Stimulated activated memory B cell treated with anti-CD40 and anti-IgM and Interleukin-4, amounts not matched to agents 10 μg/mL and 1 μg/mL and 100 μg/mL, for 72 hours (primary cell): Measurements from ENCODE around the gene UPK1B.
"Not testable (repeated sequence)": the region's sequence is repeated elsewhere in the genome, so short reads cannot be mapped to it uniquely, and the experiment has no call there.

ENCODE experiments used
- ATAC-seq: fragments of 150-1000 bp; cut with Tn5 transposase; 2 replicates; pipeline ENCODE4 v1.10.0; 2021
- H3K27ac Mint-ChIP-seq: one replicate; pipeline ENCODE4 v1.8.0; 2022; ENCODE audit warnings: mild to moderate bottlenecking, mixed read lengths
- H3K27me3 Mint-ChIP-seq: one replicate; pipeline ENCODE4 v1.8.0; 2022; ENCODE audit warnings: mixed read lengths
- H3K36me3 Mint-ChIP-seq: one replicate; pipeline ENCODE4 v1.8.0; 2022; ENCODE audit warnings: mixed read lengths
- H3K4me1 Mint-ChIP-seq: one replicate; pipeline ENCODE4 v1.8.0; 2022; ENCODE audit warnings: mixed read lengths
- H3K4me3 Mint-ChIP-seq: one replicate; pipeline ENCODE4 v1.8.0; 2022; ENCODE audit warnings: mild to moderate bottlenecking, moderate library complexity, mixed read lengths
- H3K9me3 Mint-ChIP-seq: one replicate; pipeline ENCODE4 v1.8.0; 2022; ENCODE audit warnings: mixed read lengths

UPK1B gene

GRCh38 chr3:119160361-119160760 is 13.0 kb upstream of the UPK1B start:
- H3K36me3 Mint-ChIP-seq = no peaks in the 10 kb centered on the region
- H3K27me3 Mint-ChIP-seq = peaks cover 44% of the 10 kb centered on the region
- ATAC-seq = no peak
- H3K9me3 Mint-ChIP-seq = peaks cover 11% of the 10 kb centered on the region
- no peak overlapping the region for H3K4me3 Mint-ChIP-seq
- no peaks in the 10 kb centered on the region for H3K4me1 Mint-ChIP-seq
- no peak overlapping the region for H3K27ac Mint-ChIP-seq

- H3K4me1 Mint-ChIP-seq = no peaks in the 10 kb centered on the region
- no peak overlapping the region for H3K27ac Mint-ChIP-seq
- no peaks in the 10 kb centered on the region for H3K36me3 Mint-ChIP-seq
- no peak overlapping the region for H3K4me3 Mint-ChIP-seq
- no peak for ATAC-seq
- H3K9me3 Mint-ChIP-seq = peaks cover 11% of the 10 kb centered on the region
- H3K27me3 Mint-ChIP-seq = peaks cover 45% of the 10 kb centered on the region
These were observed 12.6 kb upstream of the UPK1B start for GRCh38 chr3:119160815-119161214.

GRCh38 chr3:119161240-119161639 is 12.2 kb upstream of the UPK1B start:
- Mint-ChIP-seq H3K9me3 (peaks cover 11% of the 10 kb centered on the region), H3K4me3 (no peak overlapping the region), H3K27ac (no peak overlapping the region), H3K27me3 (peaks cover 48% of the 10 kb centered on the region), H3K36me3 (no peaks in the 10 kb centered on the region), H3K4me1 (no peaks in the 10 kb centered on the region)
- no peak for ATAC-seq

DNA sequence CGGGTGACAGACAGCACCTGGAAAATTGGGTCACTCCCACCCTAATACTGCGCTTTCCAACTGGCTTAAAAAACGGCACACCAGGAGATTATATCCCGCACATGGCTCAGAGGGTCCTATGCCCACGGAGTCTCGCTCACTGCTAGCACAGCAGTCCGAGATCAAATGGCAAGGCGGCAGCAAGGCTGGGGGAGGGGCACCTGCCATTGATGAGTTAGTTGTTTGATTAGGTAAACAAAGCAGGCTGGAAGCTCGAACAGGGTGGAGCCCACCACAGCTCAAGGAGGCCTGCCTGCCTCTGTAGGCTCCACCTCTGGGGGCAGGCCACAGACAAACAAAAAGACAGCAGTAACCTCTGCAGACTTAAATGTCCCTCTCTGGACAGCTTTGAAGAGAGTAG is 8.7 kb upstream of the UPK1B start:
- not testable (repeated sequence) for ATAC-seq, H3K4me1 Mint-ChIP-seq, H3K4me3 Mint-ChIP-seq, H3K36me3 Mint-ChIP-seq, H3K27ac Mint-ChIP-seq, H3K9me3 Mint-ChIP-seq
- H3K27me3 Mint-ChIP-seq = peaks cover 56% of the 10 kb centered on the region

DNA sequence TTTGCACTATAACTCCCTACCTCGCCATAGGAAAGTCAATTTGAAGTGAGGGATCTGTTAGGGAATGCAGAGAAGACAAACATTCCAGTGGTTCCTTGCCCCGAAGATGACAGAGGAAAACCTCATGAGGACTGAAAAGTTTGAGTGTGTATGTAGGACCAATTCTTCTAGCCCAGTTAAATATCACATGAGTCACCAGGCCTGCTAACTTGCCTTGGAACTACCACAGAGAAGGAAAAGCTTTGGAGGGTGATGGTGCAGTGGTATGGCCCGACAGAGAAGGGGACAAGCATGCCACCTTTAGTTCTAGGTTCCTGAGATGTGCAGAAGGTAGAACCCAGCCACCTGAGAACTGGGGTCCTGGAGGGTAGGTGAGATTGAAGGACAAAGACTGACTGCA is 2.6 kb upstream of the UPK1B start:
- no peak for ATAC-seq
- Mint-ChIP-seq H3K4me1 (no peaks in the 10 kb centered on the region), H3K27ac (no peak overlapping the region), H3K9me3 (peaks cover 2% of the 10 kb centered on the region), H3K36me3 (no peaks in the 10 kb centered on the region), H3K4me3 (no peak overlapping the region), H3K27me3 (peaks cover 15% of the 10 kb centered on the region)

DNA sequence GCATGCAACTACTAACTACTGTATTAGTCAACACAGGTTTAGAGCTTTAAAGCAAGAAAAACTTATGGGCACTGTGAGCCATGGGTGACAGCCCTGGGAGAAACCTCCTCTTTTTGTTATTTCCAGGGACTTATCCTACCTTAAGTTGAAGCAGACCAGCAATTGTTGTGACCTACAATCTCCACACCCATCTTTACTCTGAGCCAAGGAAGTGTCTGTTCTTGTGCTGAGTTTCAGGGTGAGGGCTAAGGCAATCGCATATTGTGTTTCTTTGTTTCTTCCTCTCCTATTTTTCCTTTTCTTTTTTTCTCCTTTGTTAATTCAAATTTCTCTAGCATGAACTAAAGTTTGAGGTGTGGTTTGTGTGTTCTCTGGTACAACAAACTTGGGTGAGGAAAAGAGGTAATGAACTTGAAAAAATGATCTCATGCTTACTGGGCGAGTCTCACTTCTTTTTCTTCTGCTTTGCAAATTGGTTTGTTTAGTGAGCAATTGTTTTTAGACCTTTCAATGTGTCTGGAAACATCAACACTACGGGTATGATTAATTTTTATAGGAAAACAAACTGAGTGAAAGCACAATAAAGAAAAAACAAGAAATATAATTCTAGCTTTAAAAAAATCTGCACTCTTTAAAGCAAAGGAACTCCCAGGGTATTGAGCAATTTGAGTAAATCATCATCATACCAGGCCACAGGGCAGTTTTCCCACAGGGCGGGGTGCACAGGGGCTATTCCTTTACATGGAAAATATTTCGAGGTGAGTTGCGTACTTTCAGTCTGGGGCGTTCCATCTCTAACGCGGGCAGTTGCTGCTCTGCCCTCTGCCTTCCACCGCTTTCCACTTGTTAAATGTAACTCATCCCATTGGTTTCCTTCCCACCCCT is 2.7 kb downstream of the UPK1B start:
- ATAC-seq = no peak
- Mint-ChIP-seq H3K9me3 (no peaks in the 10 kb centered on the region), H3K27me3 (peaks cover 31% of the 10 kb centered on the region), H3K27ac (no peak overlapping the region), H3K36me3 (no peaks in the 10 kb centered on the region), H3K4me1 (no peaks in the 10 kb centered on the region), H3K4me3 (no peak overlapping the region)

DNA sequence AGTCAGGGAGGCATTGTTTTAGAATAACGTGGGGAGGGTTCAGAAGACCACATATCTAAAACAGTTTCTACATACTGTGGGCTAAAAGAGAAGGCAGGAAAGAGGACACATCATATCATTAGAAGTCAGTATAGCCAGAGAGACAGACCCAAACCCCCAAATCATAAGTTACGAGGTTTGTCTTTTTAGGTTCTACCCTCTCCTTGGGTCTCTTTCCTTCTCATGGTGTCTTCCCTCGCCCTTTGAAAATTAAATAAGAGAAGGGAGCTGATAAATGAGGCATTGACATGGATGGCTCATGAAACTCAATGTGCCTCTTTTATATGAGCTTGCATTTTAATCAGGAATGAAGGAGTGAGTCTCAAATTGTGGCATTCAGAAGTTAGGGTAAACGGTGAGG is 3.4 kb downstream of the UPK1B start:
- Mint-ChIP-seq H3K9me3 (no peaks in the 10 kb centered on the region), H3K27me3 (peaks cover 31% of the 10 kb centered on the region), H3K27ac (no peak overlapping the region), H3K4me3 (no peak overlapping the region), H3K36me3 (no peaks in the 10 kb centered on the region), H3K4me1 (no peaks in the 10 kb centered on the region)
- no peak for ATAC-seq

GRCh38 chr3:119177321-119177720 is 3.9 kb downstream of the UPK1B start:
- Mint-ChIP-seq H3K27me3 (peaks cover 31% of the 10 kb centered on the region), H3K4me1 (no peaks in the 10 kb centered on the region), H3K4me3 (no peak overlapping the region), H3K9me3 (no peaks in the 10 kb centered on the region), H3K27ac (no peak overlapping the region), H3K36me3 (no peaks in the 10 kb centered on the region)
- no peak for ATAC-seq

GRCh38 chr3:119181765-119182164 is 8.4 kb downstream of the UPK1B start:
- Mint-ChIP-seq H3K4me1 (no peaks in the 10 kb centered on the region), H3K36me3 (no peaks in the 10 kb centered on the region), H3K27me3 (peaks cover 18% of the 10 kb centered on the region), H3K4me3 (no peak overlapping the region), H3K9me3 (no peaks in the 10 kb centered on the region), H3K27ac (no peak overlapping the region)
- ATAC-seq = no peak

GRCh38 chr3:119184111-119184510 is 10.7 kb downstream of the UPK1B start:
- Mint-ChIP-seq H3K9me3 (no peaks in the 10 kb centered on the region), H3K27me3 (peaks cover under 1% of the 10 kb centered on the region), H3K36me3 (no peaks in the 10 kb centered on the region), H3K4me1 (no peaks in the 10 kb centered on the region), H3K4me3 (no peak overlapping the region), H3K27ac (no peak overlapping the region)
- no peak for ATAC-seq

DNA sequence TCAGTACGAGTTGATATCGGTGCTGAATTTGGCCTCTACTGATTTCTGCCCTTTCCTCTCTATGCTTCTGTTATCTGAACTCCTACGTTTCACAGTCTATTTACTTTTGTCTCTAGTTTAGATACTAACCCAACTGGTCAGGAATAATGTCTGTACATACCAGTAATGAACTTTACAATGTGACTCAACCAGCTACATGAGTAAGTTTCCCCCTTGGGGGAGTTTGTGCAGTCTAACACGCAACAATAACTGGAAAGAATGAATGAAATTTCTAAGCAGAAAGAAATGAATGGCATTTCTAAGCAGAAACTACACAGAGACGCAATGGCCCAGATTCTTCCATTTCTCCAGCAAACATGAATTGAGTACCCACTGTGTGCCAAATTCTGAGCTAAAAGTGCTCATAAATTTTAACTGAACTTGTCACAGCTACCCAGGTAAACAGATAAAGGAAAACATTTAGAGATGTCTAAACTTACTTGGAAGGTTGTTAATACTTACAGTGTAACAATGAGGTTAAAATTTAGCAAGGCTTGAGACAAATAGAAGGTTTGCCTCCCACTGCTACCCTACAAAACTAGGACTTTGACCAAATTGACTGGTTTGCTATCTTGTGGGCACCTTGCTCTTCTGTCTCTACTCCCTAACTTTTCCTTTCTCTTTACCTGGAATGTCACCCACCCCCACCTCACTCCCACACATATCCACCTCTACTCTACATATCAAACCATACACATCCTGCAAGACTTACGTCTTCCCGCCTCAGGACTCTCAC is 11.6 kb downstream of the UPK1B start:
- H3K27ac Mint-ChIP-seq = no peak overlapping the region
- no peak for ATAC-seq
- no peaks in the 10 kb centered on the region for H3K9me3 Mint-ChIP-seq
- no peaks in the 10 kb centered on the region for H3K4me1 Mint-ChIP-seq
- no peaks in the 10 kb centered on the region for H3K36me3 Mint-ChIP-seq
- H3K27me3 Mint-ChIP-seq = no peaks in the 10 kb centered on the region
- no peak overlapping the region for H3K4me3 Mint-ChIP-seq

DNA sequence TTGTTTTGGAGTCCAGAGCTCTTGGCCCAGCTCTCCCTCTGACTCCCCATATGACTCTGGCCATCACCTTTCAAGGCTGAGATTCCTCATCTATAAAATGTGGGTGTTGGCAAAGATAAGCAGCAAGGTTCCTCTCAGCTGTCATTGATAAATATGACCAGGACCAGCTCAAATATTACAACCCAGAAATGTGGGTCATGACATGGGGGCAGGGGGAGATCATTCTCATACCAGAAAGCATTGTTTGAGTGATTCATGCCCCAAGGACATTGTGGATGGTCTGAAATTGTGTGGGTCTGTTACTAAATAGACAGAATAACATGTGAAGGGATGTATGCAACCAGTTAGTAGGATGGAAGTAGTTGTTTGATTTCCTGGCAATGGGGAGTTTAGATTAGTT is 13.9 kb downstream of the UPK1B start:
- H3K9me3 Mint-ChIP-seq = no peaks in the 10 kb centered on the region
- no peaks in the 10 kb centered on the region for H3K4me1 Mint-ChIP-seq
- no peak overlapping the region for H3K27ac Mint-ChIP-seq
- no peak for ATAC-seq
- H3K4me3 Mint-ChIP-seq = no peak overlapping the region
- no peaks in the 10 kb centered on the region for H3K27me3 Mint-ChIP-seq
- H3K36me3 Mint-ChIP-seq = no peaks in the 10 kb centered on the region

GRCh38 chr3:119191800-119192199 is 18.4 kb downstream of the UPK1B start:
- Mint-ChIP-seq H3K9me3 (no peaks in the 10 kb centered on the region), H3K27me3 (no peaks in the 10 kb centered on the region), H3K4me3 (no peak overlapping the region), H3K27ac (no peak overlapping the region), H3K36me3 (no peaks in the 10 kb centered on the region), H3K4me1 (no peaks in the 10 kb centered on the region)
- no peak for ATAC-seq

GRCh38 chr3:119194237-119195150 is 21.1 kb downstream of the UPK1B start:
- Mint-ChIP-seq H3K4me3 (no peak overlapping the region), H3K9me3 (no peaks in the 10 kb centered on the region)
- no peak for ATAC-seq

DNA sequence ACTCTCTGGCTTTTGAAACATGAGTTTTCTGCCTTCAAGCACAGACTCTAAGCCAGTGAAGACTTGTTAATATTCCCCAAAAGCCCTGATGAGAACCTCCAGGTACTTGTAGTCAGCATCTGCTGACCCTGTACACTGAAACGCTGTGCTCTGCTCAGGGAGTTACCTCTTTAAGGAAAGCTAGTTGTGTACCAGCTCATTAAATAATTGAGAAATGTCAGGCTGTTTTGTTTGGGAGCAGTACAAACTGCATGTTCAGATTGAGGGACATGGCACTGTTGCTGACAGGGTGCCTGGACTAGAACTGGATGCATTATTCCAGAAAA is 21.7 kb downstream of the UPK1B start:
- ATAC-seq = no peak

More at GRCh38 chr3:119194237-119195150, 21.1 kb downstream of the UPK1B start:
- no peaks in the 10 kb centered on the region for H3K27me3 Mint-ChIP-seq
- H3K27ac Mint-ChIP-seq = no peak overlapping the region
- H3K4me1 Mint-ChIP-seq = no peaks in the 10 kb centered on the region
- H3K36me3 Mint-ChIP-seq = no peaks in the 10 kb centered on the region

More for the DNA sequence above, 21.7 kb downstream of the UPK1B start:
- no peak overlapping the region for H3K4me3 Mint-ChIP-seq
- H3K4me1 Mint-ChIP-seq = no peaks in the 10 kb centered on the region
- H3K27ac Mint-ChIP-seq = no peak overlapping the region
- H3K9me3 Mint-ChIP-seq = no peaks in the 10 kb centered on the region
- H3K36me3 Mint-ChIP-seq = no peaks in the 10 kb centered on the region
- no peaks in the 10 kb centered on the region for H3K27me3 Mint-ChIP-seq
